Thyroid gland (tissue), 4 donors: ENCODE results near the gene RARRES2. TPM values are rescaled to one million over a fixed set of nuclear protein-coding genes. Genes with fewer than 3 reads are reported as not detected.
A peak's percentile ranks its signal among the peaks of the same experiment; 100 is the strongest.

Experiments used
- DNase-seq, 2 donors: peaks; one replicate each; pipeline ENCODE4 v3.0.0-alpha.2; 2019
- H3K27ac ChIP-seq, 3 donors: fragments of 200-600 bp; sonication (generic); 1 replicate in 2 of 3; 2 replicates in 1 of 3; pipeline ENCODE4 v1.5.1; 2016 to 2019; ENCODE audit warnings: mild to moderate bottlenecking in 1 of 3, moderate library complexity in 1 of 3
- H3K27me3 ChIP-seq: fragments of 200-600 bp; sonication (generic); one replicate; pipeline ENCODE4 v1.5.1; 2019
- H3K36me3 ChIP-seq, 2 donors: fragments of 200-600 bp; sonication (generic); one replicate each; pipeline ENCODE4 v1.5.1; 2016 to 2019
- H3K4me1 ChIP-seq, 2 donors: fragments of 200-600 bp; sonication (generic); one replicate each; pipeline ENCODE4 v1.5.1; 2017 to 2019
- H3K4me3 ChIP-seq, 3 donors: fragments of 200-600 bp; sonication (generic); replicated peaks in 1 of 3; 1 replicate in 2 of 3; 2 replicates in 1 of 3; pipeline ENCODE4 v1.5.1; 2016; ENCODE audit warnings: mild to moderate bottlenecking in 1 of 3
- H3K9me3 ChIP-seq: fragments of 200-600 bp; sonication (generic); one replicate; pipeline ENCODE4 v1.5.1; 2017
- POLR2A ChIP-seq, 2 donors: fragments of 450-650 bp; IDR thresholded peaks; one replicate each; pipeline ENCODE4 v1.6.1; 2017; ENCODE audit warnings: antibody characterized with exemption in 2 of 2, mild to moderate bottlenecking in 2 of 2, moderate library complexity in 1 of 2
- WGBS, 2 donors: methylation state at CpG; one replicate each; pipeline ENCODE4 v1.1.5; 2017; 5-methylcytosine and 5-hydroxymethylcytosine counted together
- intact Hi-C: fragments of 100-400 bp; cut with DNase I; formaldehyde crosslinking; loops from one replicate; pipeline ENCODE4 v1.15.1; 2023
- total RNA-seq, 4 donors: library from RNA; depleted of rRNA; stranded (reverse); fragments of >200 nt; gene quantifications; one replicate each; pipeline ENCODE4 v1.2.3, GENCODE V29; 2016
- TF ChIP-seq, protein P1 (sequence below), 6 experiments: fragments of 200-600 bp in 3 of 6; fragments of 450-650 bp in 3 of 6; sonication (generic) in 3 of 6; IDR thresholded peaks; one replicate each; pipeline ENCODE4 v1.5.1; 2016 to 2019; ENCODE audit warnings: antibody characterized with exemption in 6 of 6, mild to moderate bottlenecking in 2 of 6, inconsistent platforms in 1 of 6, moderate library complexity in 1 of 6

The RARRES2 gene
- total RNA-seq, 4 donors from 2014 or later, result 22.2 to 137 (median 54.8) TPM

DNA sequence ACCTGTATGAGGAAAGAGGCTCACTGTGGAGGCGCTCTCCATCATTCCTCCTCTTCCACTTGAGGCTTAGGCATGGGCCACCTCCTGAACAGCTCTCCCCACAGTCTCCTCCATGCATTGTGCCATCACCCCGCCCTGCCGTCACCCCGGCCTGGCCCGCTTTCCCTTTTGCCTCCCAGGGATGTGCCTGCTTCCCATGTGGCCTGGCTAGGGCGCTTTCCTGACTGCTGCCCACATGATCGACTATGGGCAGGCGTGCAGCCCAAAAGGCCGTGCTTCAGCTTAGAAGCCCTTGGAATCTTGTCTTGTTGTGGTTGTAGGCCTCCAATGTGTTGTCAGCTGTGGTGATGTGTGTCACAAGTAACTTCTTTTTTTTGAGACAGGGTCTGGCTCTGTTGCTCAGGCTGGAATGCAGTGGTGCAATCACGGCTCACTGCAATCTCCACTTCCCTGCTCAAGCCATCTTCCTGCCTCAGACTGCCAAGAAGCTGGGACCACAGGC lies 16.3 kb downstream of the RARRES2 start:
- no peak for TF ChIP-seq POLR2A (IDR thresholded peaks at IDR 0.05)
- TF ChIP-seq, protein P1, sequence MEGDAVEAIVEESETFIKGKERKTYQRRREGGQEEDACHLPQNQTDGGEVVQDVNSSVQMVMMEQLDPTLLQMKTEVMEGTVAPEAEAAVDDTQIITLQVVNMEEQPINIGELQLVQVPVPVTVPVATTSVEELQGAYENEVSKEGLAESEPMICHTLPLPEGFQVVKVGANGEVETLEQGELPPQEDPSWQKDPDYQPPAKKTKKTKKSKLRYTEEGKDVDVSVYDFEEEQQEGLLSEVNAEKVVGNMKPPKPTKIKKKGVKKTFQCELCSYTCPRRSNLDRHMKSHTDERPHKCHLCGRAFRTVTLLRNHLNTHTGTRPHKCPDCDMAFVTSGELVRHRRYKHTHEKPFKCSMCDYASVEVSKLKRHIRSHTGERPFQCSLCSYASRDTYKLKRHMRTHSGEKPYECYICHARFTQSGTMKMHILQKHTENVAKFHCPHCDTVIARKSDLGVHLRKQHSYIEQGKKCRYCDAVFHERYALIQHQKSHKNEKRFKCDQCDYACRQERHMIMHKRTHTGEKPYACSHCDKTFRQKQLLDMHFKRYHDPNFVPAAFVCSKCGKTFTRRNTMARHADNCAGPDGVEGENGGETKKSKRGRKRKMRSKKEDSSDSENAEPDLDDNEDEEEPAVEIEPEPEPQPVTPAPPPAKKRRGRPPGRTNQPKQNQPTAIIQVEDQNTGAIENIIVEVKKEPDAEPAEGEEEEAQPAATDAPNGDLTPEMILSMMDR (IDR thresholded peaks at IDR 0.05), result no peak
- WGBS, 2 donors, result 90 to 91% methylated on average over 9 to 10 of the region's 10 CpGs
- DNase-seq, result peak in 1 of 2 donors; percentile 44
- intact Hi-C loops, result no loop called here
- H3K36me3 ChIP-seq, result no peaks in the 10 kb centered on the region
- H3K4me3 ChIP-seq, result no peak overlapping the region
- peaks cover 13 to 31% of the 10 kb centered on the region in 2 donors for H3K4me1 ChIP-seq
- peak overlapping the region in 2 of 3 donors; percentile 36 to 90 for H3K27ac ChIP-seq
- no peaks in the 10 kb centered on the region for H3K9me3 ChIP-seq
- no peaks in the 10 kb centered on the region for H3K27me3 ChIP-seq

DNA sequence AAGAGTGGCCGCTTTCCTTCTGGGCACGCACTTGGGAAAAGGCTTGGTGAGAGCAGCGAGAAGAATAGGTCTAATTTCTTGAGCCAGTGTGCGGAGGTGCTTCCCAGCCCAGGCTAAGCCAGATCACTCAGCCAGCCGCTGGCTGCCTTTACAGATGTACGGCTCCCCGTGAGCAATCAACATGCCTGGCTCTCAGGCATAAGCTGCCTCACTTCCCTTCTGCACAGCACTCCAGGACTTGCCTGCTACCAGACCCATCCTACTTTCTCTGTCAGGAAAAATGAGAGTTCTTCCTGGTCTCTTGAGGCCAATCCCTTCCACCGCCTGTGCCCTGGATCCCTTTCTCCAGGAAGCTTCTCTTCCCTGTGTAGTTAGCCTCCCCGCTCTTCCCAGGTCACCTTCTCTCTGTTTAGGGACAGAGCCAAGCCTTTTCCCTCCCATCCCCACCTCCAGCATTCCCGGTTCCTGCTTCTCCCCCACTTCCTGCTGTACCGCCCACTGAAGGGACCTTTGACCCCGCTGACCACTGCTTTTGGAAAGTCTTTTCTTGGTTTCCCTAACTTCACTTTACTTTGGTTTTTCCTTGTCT lies 17.0 kb downstream of the RARRES2 start:
- no peaks in the 10 kb centered on the region for H3K27me3 ChIP-seq
- H3K27ac ChIP-seq, result peak overlapping the region in 2 of 3 donors; percentile 90 to 96
- no peaks in the 10 kb centered on the region for H3K9me3 ChIP-seq
- peak in 1 of 2 donors; percentile 17 for DNase-seq
- H3K4me1 ChIP-seq, result peaks cover 13 to 31% of the 10 kb centered on the region in 2 donors
- TF ChIP-seq POLR2A (IDR thresholded peaks at IDR 0.05), result no peak
- TF ChIP-seq, protein P1 (IDR thresholded peaks at IDR 0.05), result no peak
- intact Hi-C loops, result no loop called here
- WGBS, 2 donors, result 66 to 69% methylated on average over 12 of the region's 12 CpGs
- H3K36me3 ChIP-seq, result no peaks in the 10 kb centered on the region
- no peak overlapping the region for H3K4me3 ChIP-seq

DNA sequence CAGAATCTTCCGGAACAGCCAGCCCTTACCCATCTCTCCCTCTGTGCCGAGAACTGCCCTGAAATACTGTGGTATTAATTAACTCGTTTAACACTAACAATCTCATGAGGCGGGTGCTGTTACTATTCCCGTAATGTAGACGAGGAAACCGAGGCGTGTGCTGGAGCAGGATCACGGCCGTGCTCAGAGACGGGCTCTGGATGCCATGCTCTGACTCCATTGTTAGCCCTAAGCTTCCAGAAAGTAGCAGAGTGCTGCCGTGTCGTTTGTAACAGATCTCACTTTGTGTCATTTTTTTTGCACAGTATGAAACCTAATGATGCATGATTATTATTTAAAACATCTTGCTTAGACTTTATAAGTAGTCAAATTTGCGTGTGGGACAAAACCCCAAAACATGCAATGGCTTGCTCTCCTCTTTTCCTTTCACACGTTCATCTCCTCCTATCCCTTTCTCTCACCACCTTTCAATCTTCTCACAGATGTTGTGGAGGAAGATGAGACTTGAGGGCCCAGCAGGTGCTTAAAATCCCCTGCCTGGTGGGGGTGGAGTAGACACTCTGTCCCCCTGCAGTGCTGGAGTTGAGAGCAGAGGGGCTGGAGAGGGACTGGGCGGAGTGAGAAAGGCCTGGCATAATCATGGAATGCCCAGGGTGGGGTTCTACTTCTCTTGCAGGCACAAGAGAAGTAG lies 17.6 kb downstream of the RARRES2 start:
- intact Hi-C loops, result no loop called here
- Histone ChIP-seq H3K27ac (peak overlapping the region in 2 of 3 donors; percentile 90 to 96), H3K9me3 (no peaks in the 10 kb centered on the region), H3K27me3 (no peaks in the 10 kb centered on the region), H3K36me3 (no peaks in the 10 kb centered on the region), H3K4me1 (peaks cover 13 to 31% of the 10 kb centered on the region in 2 donors), H3K4me3 (peak overlapping the region; percentile 46 to 84 (median 46))
- DNase-seq, result no peak
- WGBS, 2 donors, result 19 to 22% methylated on average over 15 to 16 of the region's 16 CpGs
- TF ChIP-seq, protein P1 (IDR thresholded peaks at IDR 0.05), result no peak
- TF ChIP-seq POLR2A (IDR thresholded peaks at IDR 0.05), result no peak

DNA sequence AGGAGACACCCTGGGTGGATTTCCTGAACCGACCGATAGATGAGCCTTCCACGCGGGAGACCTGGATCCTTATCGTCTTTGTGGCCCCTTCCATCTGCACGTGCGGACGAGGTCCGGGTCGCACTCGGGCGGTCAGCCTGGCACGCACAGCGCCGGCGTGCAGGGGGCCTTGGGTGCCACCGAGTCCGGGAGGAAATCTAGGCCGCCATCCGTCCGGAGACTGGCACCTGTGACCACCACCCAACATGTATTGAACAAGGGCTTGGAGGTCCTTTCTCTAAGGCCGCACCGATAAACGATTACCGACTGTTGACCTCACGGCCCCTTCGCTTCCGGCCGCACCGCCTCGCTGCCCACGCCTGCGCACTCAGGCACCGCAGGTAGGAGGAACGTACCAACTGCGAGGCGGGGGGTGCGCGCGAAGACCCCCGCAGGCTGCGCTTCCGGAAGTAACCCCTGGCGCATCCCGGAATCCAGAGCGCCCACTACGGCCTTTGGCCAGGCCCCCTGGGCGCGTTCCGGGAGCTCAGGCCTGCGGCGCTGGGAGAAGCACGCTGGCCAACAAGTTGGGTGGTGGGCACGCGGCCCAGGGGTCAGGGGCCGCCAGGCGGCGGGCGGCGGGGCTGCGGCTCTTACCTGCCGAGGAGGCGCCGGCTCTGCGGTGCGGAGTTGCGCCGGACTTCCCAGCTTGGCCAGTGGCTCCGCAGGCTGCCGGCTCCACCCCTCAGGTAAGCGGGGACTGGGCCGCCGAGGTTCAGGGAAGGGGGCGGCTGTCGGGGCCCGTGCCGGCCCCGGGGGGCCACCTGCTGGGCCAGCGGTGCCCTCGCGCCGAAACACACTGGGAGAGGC lies 18.4 kb downstream of the RARRES2 start, which contains the start of the genes ACTR3C and LRRC61:
ACTR3C (minus strand) TSS at position 713 of the 849 bp plus-strand sequence. CDS start 28,249 bp downstream, outside the sequence.
LRRC61 (plus strand) TSS at position 523 of the 849 bp plus-strand sequence. CDS start 13,507 bp downstream, outside the sequence.
- Histone ChIP-seq H3K27ac (peak within 1 kb of the TSS; percentile 67 to 96 (median 90)), H3K9me3 (no peaks in the 10 kb centered on the region), H3K27me3 (no peaks in the 10 kb centered on the region), H3K4me1 (peaks cover 13 to 31% of the 10 kb centered on the region in 2 donors), H3K36me3 (no peaks in the 10 kb centered on the region), H3K4me3 (peak within 1 kb of the TSS; percentile 46 to 84 (median 46))
- TF ChIP-seq POLR2A (IDR thresholded peaks at IDR 0.05), result peak in 1 of 2 donors; percentile 51
- TF ChIP-seq, protein P1 (IDR thresholded peaks at IDR 0.05), result peak in 2 of 6 experiments; percentile 22 to 38
- peak; percentile 67 to 71 for DNase-seq
- WGBS, 2 donors, result 8 to 10% methylated on average over 21 to 28 of the region's 82 CpGs
- intact Hi-C loops, result no loop called here
